ENCODE results near the gene MT1H. TPM values are rescaled to one million over a fixed set of nuclear protein-coding genes. Genes with fewer than 3 reads are reported as not detected.

MT1H gene
- total RNA-seq, 3 donors from 2014 or later: not detected

- Histone ChIP-seq H3K4me1 (no peaks in the 10 kb centered on the region), H3K9me3 (no peaks in the 10 kb centered on the region), H3K36me3 (no peaks in the 10 kb centered on the region), H3K27me3 (peaks cover 0 to 6% of the 10 kb centered on the region in 2 donors), H3K4me3 (peak within 1 kb of the TSS; percentile 34 to 70 (median 48)), H3K27ac (peak within 1 kb of the TSS; percentile 29 to 87)
- peak; percentile 40 to 77 for DNase-seq (ENCODE audit: low spot score in 2 of 2)
- TF ChIP-seq POLR2A (IDR thresholded peaks at IDR 0.05) (peak; percentile 7), CTCF (IDR thresholded peaks at IDR 0.05) (no peak), POLR2AphosphoS5 (IDR thresholded peaks at IDR 0.05) (peak in 2 of 3 donors; percentile 21 to 67)
- intact Hi-C loops (cut with DNase I; ENCODE audit: low total_unique reads): no loop called here
Observed at GRCh38 chr16:56637814-56638750, 31.5 kb upstream of the MT1H start, which contains the start of gene MT1A. MT1A (plus strand) TSS chr16:56638666; CDS start chr16:56638739, 73 bp downstream.

GRCh38 chr16:56639045-56639444, 30.6 kb upstream of the MT1H start:
- Histone ChIP-seq H3K9me3 (no peaks in the 10 kb centered on the region), H3K27ac (peak overlapping the region in 1 of 2 donors; percentile 87), H3K36me3 (no peaks in the 10 kb centered on the region), H3K4me1 (no peaks in the 10 kb centered on the region), H3K4me3 (peak overlapping the region in 1 of 3 donors; percentile 70), H3K27me3 (peaks cover 0 to 6% of the 10 kb centered on the region in 2 donors)
- TF ChIP-seq POLR2AphosphoS5 (IDR thresholded peaks at IDR 0.05) (no peak), CTCF (IDR thresholded peaks at IDR 0.05) (no peak), POLR2A (IDR thresholded peaks at IDR 0.05) (no peak)
- intact Hi-C loops (cut with DNase I; ENCODE audit: low total_unique reads): no loop called here
- DNase-seq (ENCODE audit: low spot score in 2 of 2): no peak

GRCh38 chr16:56640076-56640475, 29.5 kb upstream of the MT1H start:
- TF ChIP-seq CTCF (IDR thresholded peaks at IDR 0.05) (no peak), POLR2AphosphoS5 (IDR thresholded peaks at IDR 0.05) (no peak), POLR2A (IDR thresholded peaks at IDR 0.05) (no peak)
- no peak for DNase-seq (ENCODE audit: low spot score in 2 of 2)
- no peaks in the 10 kb centered on the region for H3K36me3 ChIP-seq
- H3K4me1 ChIP-seq: no peaks in the 10 kb centered on the region
- no peak overlapping the region for H3K27ac ChIP-seq
- no peak overlapping the region for H3K4me3 ChIP-seq
- intact Hi-C loops (cut with DNase I; ENCODE audit: low total_unique reads): no loop called here
- H3K9me3 ChIP-seq: no peaks in the 10 kb centered on the region
- H3K27me3 ChIP-seq: peaks cover 0 to 6% of the 10 kb centered on the region in 2 donors

- H3K36me3 ChIP-seq: no peaks in the 10 kb centered on the region
- peaks cover 0 to 6% of the 10 kb centered on the region in 2 donors for H3K27me3 ChIP-seq
- DNase-seq (ENCODE audit: low spot score in 2 of 2): no peak
- H3K4me1 ChIP-seq: no peaks in the 10 kb centered on the region
- intact Hi-C loops (cut with DNase I; ENCODE audit: low total_unique reads): no loop called here
- no peak for TF ChIP-seq CTCF (IDR thresholded peaks at IDR 0.05)
- TF ChIP-seq POLR2A (IDR thresholded peaks at IDR 0.05): no peak
- TF ChIP-seq POLR2AphosphoS5 (IDR thresholded peaks at IDR 0.05): no peak
- H3K9me3 ChIP-seq: no peaks in the 10 kb centered on the region
- peak overlapping the region in 1 of 2 donors; percentile 1 for H3K27ac ChIP-seq
- H3K4me3 ChIP-seq: no peak overlapping the region
Observed at GRCh38 chr16:56641166-56641565, 28.4 kb upstream of the MT1H start.

Measured in breast epithelium (tissue), 4 donors.